IPS-18c (cell line): ENCODE data around the gene SPATC1L.
"Not testable (repeated sequence)": the region's sequence is repeated elsewhere in the genome, so short reads cannot be mapped to it uniquely, and the experiment has no call there.

ENCODE experiments used
- H3K4me3 ChIP-seq: 2 replicates; pipeline ENCODE4 v1.7.0; 2013; ENCODE audit warnings: low read depth, mild to moderate bottlenecking, low read length, moderate library complexity; ENCODE audit not compliant: insufficient read depth
- H3K9me3 ChIP-seq: one replicate; pipeline ENCODE4 v1.6.1; 2013; ENCODE audit warnings: mild to moderate bottlenecking, low read length, moderate library complexity; ENCODE audit not compliant: control insufficient read depth, insufficient read depth

Gene SPATC1L

GRCh38 chr21:46206163-46207005 is 22.1 kb upstream of the SPATC1L start:
- no peaks in the 10 kb centered on the region for H3K9me3 ChIP-seq

GRCh38 chr21:46205766-46206162 is 21.5 kb upstream of the SPATC1L start:
- Histone ChIP-seq H3K9me3 (no peaks in the 10 kb centered on the region), H3K4me3 (no peak overlapping the region)

More at GRCh38 chr21:46206163-46207005, 22.1 kb upstream of the SPATC1L start:
- no peak overlapping the region for H3K4me3 ChIP-seq

- no peaks in the 10 kb centered on the region for H3K9me3 ChIP-seq
- no peak overlapping the region for H3K4me3 ChIP-seq
Observed at GRCh38 chr21:46205166-46205565, 20.9 kb upstream of the SPATC1L start.

GRCh38 chr21:46203203-46203600 is 18.9 kb upstream of the SPATC1L start:
- H3K9me3 ChIP-seq, result no peaks in the 10 kb centered on the region
- no peak overlapping the region for H3K4me3 ChIP-seq

GRCh38 chr21:46202592-46203202 is 18.4 kb upstream of the SPATC1L start:
- Histone ChIP-seq H3K4me3 (no peak overlapping the region), H3K9me3 (no peaks in the 10 kb centered on the region)

GRCh38 chr21:46200877-46201803 is 16.9 kb upstream of the SPATC1L start:
- not testable (repeated sequence) for H3K4me3 ChIP-seq, H3K9me3 ChIP-seq

- no peaks in the 10 kb centered on the region for H3K9me3 ChIP-seq
- no peak overlapping the region for H3K4me3 ChIP-seq
Observed at GRCh38 chr21:46199436-46200373, 15.4 kb upstream of the SPATC1L start.

- Histone ChIP-seq H3K4me3 (no peak overlapping the region), H3K9me3 (no peaks in the 10 kb centered on the region)
Observed at GRCh38 chr21:46196733-46197132, 12.5 kb upstream of the SPATC1L start.

- Histone ChIP-seq H3K4me3 (no peak overlapping the region), H3K9me3 (no peaks in the 10 kb centered on the region)
Observed at GRCh38 chr21:46195595-46196195, 11.4 kb upstream of the SPATC1L start.

GRCh38 chr21:46194374-46195334 is 10.4 kb upstream of the SPATC1L start:
- Histone ChIP-seq H3K4me3 (no peak overlapping the region), H3K9me3 (no peaks in the 10 kb centered on the region)

- Histone ChIP-seq H3K9me3 (no peaks in the 10 kb centered on the region), H3K4me3 (no peak overlapping the region)
Observed at GRCh38 chr21:46193829-46194373, 9.6 kb upstream of the SPATC1L start.

GRCh38 chr21:46191686-46192575 is 7.7 kb upstream of the SPATC1L start:
- H3K9me3 ChIP-seq, result no peaks in the 10 kb centered on the region

GRCh38 chr21:46191257-46191685 is 7.0 kb upstream of the SPATC1L start:
- Histone ChIP-seq H3K4me3 (no peak overlapping the region), H3K9me3 (no peaks in the 10 kb centered on the region)

More at GRCh38 chr21:46191686-46192575, 7.7 kb upstream of the SPATC1L start:
- no peak overlapping the region for H3K4me3 ChIP-seq

GRCh38 chr21:46190491-46191131 is 6.4 kb upstream of the SPATC1L start:
- Histone ChIP-seq H3K4me3 (no peak overlapping the region), H3K9me3 (no peaks in the 10 kb centered on the region)
